HepG2 (cell line): ENCODE results near the gene RB1. TPM values are rescaled to one million over a fixed set of nuclear protein-coding genes. Genes with fewer than 3 reads are reported as not detected.
A peak's percentile ranks its signal among the peaks of the same experiment; 100 is the strongest.

Experiments used
- ATAC-seq: fragments of 200-7000 bp; cut with Tn5 transposase; 3 replicates; pipeline ENCODE4 v1.9.1; 2020; ENCODE audit warnings: mild to moderate bottlenecking, moderate library complexity
- BruUV-seq: library from RNA; stranded (reverse); fragments of 400-500 nt; replicated peaks from 2 replicates; lab custom pipeline; 2021; lab: Mats Ljungman, UMichigan
- CTCF ChIA-PET: fragments of 300-600 bp; formaldehyde crosslinking; extraction: SDS; loops from one replicate; lab custom pipeline; 2021; ENCODE audit warnings: low total read pairs, inconsistent platforms, low intra/inter-chr PET ratio; lab: Yijun Ruan, JAX
- POLR2A ChIA-PET: fragments of 350-600 bp; sonication (Branson Sonifier 250); formaldehyde crosslinking; loops from one replicate; lab custom pipeline; 2020; ENCODE audit warnings: antibody characterized with exemption, inconsistent platforms; lab: Yijun Ruan, JAX
- DNase-seq: peaks from one replicate; pipeline ENCODE4 v3.0.0-alpha.2; 2015; ENCODE audit warnings: low spot score
- FAIRE-seq: peaks from 3 replicates; lab custom pipeline; 2011; peaks lifted over from hg19 to GRCh38; lab: Jason Lieb, UNC
- H2AFZ ChIP-seq: one replicate; pipeline ENCODE4 v1.6.1; 2011; ENCODE audit warnings: low read length, inconsistent platforms
- H3K27ac ChIP-seq: fragments of 300-600 bp; 3 replicates; pipeline ENCODE4 v1.8.0; 2011; ENCODE audit warnings: mixed run types, mild to moderate bottlenecking, mixed read lengths, low read length, inconsistent platforms; ENCODE audit not compliant: insufficient read depth; ENCODE audit errors: extremely low read length
- H3K27me3 ChIP-seq, 2 experiments: fragments of 200-600 bp in 1 of 2; 2 replicates in 1 of 2; 3 replicates in 1 of 2; pipeline versions ENCODE4 v1.6.0 to v1.8.0; 2011; ENCODE audit warnings: low read length in 2 of 2, mild to moderate bottlenecking in 2 of 2, moderate library complexity in 2 of 2, inconsistent platforms in 1 of 2; ENCODE audit not compliant: insufficient read depth in 2 of 2, control insufficient read depth in 1 of 2
- H3K36me3 ChIP-seq, 2 experiments: fragments of 200-600 bp in 1 of 2; replicated peaks in 1 of 2; 2 replicates in 1 of 2; 3 replicates in 1 of 2; pipeline versions ENCODE4 v1.5.1 to v1.8.0; 2011; ENCODE audit warnings: low read length in 2 of 2, inconsistent platforms in 1 of 2; ENCODE audit not compliant: insufficient read depth in 2 of 2, control insufficient read depth in 1 of 2
- H3K4me1 ChIP-seq: 2 replicates; pipeline ENCODE4 v1.5.1; 2012; ENCODE audit warnings: low read length, inconsistent platforms; ENCODE audit not compliant: insufficient read depth
- H3K4me2 ChIP-seq: 2 replicates; pipeline ENCODE4 v1.6.0; 2011; ENCODE audit warnings: low read depth, low read length, inconsistent platforms
- H3K4me3 ChIP-seq, 3 experiments: fragments of 200-600 bp in 1 of 3; sonication (generic), shearing (Covaris generic) in 1 of 3; replicated peaks in 1 of 3; 2 replicates each; pipeline ENCODE4 v1.5.1; 2011 to 2016; ENCODE audit warnings: low read length in 3 of 3, inconsistent platforms in 2 of 3, low read depth in 2 of 3, mild to moderate bottlenecking in 2 of 3, control low read depth in 1 of 3, mixed read lengths in 1 of 3; ENCODE audit not compliant: insufficient read depth in 1 of 3
- H3K79me2 ChIP-seq: one replicate; pipeline ENCODE4 v1.6.1; 2011; ENCODE audit warnings: low read length, inconsistent platforms; ENCODE audit not compliant: insufficient read depth
- H3K9ac ChIP-seq: 2 replicates; pipeline ENCODE4 v1.6.0; 2011; ENCODE audit warnings: mild to moderate bottlenecking, low read depth, low read length, inconsistent platforms; ENCODE audit not compliant: insufficient read depth
- H3K9me3 ChIP-seq: 2 replicates; pipeline ENCODE4 v1.5.1; 2012; ENCODE audit warnings: mild to moderate bottlenecking, low read length
- H4K20me1 ChIP-seq: 2 replicates; pipeline ENCODE4 v1.6.0; 2011; ENCODE audit warnings: inconsistent platforms, mild to moderate bottlenecking, low read length, moderate library complexity; ENCODE audit not compliant: insufficient read depth
- ARNT2 ChIP-seq: sonication (generic); formaldehyde crosslinking; IDR thresholded peaks from 2 replicates; pipeline ENCODE4 v1.8.0; 2022; ENCODE audit warnings: mild to moderate bottlenecking, low read depth, missing genetic modification reagents, moderate library complexity
- ETV6 ChIP-seq: sonication (generic); formaldehyde crosslinking; conservative IDR thresholded peaks from 2 replicates; pipeline ENCODE4 v1.4.0; 2020; ENCODE audit warnings: missing genetic modification reagents
- GABPA ChIP-seq, 2 experiments: IDR thresholded peaks; 2 replicates each; pipeline ENCODE4 v1.6.1; 2011 to 2016; ENCODE audit warnings: low read depth in 2 of 2, low read length in 1 of 2, missing biosample characterization in 1 of 2, missing genetic modification characterization in 1 of 2
- HMGXB3 ChIP-seq: sonication (generic); formaldehyde crosslinking; IDR thresholded peaks from 2 replicates; pipeline ENCODE4 v1.4.0; 2020; ENCODE audit warnings: missing genetic modification reagents, borderline replicate concordance
- HNF4A ChIP-seq: sonication (generic); formaldehyde crosslinking; IDR thresholded peaks from 2 replicates; pipeline ENCODE4 v1.4.0; 2020; ENCODE audit warnings: missing genetic modification reagents
- MXD1 ChIP-seq: sonication (generic); formaldehyde crosslinking; IDR thresholded peaks from 2 replicates; pipeline ENCODE4 v1.4.0; 2020; ENCODE audit warnings: mild to moderate bottlenecking, missing genetic modification reagents
- NR2F6 ChIP-seq, 2 experiments: IDR thresholded peaks; 2 replicates each; pipeline ENCODE4 v1.6.1; 2016; ENCODE audit warnings: antibody characterized with exemption in 1 of 2, mild to moderate bottlenecking in 1 of 2
- ZMAT5 ChIP-seq: sonication (generic); formaldehyde crosslinking; IDR thresholded peaks from 2 replicates; pipeline ENCODE4 v1.5.0; 2020; ENCODE audit warnings: mild to moderate bottlenecking, low read depth, missing genetic modification reagents, borderline replicate concordance
- ZNF577 ChIP-seq: sonication (generic); formaldehyde crosslinking; IDR thresholded peaks from 2 replicates; pipeline ENCODE4 v1.4.0; 2020; ENCODE audit warnings: mild to moderate bottlenecking, low read depth, missing genetic modification reagents, borderline replicate concordance
- ZNF652 ChIP-seq: IDR thresholded peaks from 2 replicates; pipeline ENCODE4 v1.6.1; 2016; ENCODE audit warnings: low read depth, borderline replicate concordance
- ZNF7 ChIP-seq: IDR thresholded peaks from 2 replicates; pipeline ENCODE4 v1.6.1; 2016; ENCODE audit warnings: missing biosample characterization, missing genetic modification reagents
- ZSCAN22 ChIP-seq: sonication (generic); formaldehyde crosslinking; IDR thresholded peaks from 2 replicates; pipeline ENCODE4 v1.4.0; 2020; ENCODE audit warnings: mild to moderate bottlenecking, missing genetic modification reagents
- WGBS: methylation state at CpG from one replicate; pipeline ENCODE4 v1.1.6; 2017; ENCODE audit warnings: low lambda C conversion rate; 5-methylcytosine and 5-hydroxymethylcytosine counted together
- in situ Hi-C: cut with HindIII; loops from 2 replicates; pipeline ENCODE4 v1.10.0; 2017; ENCODE audit warnings: low pct_unique_long_range_greater_than_20kb; ENCODE audit not compliant: extremely low pct_ligation_motif_present
- intact Hi-C: fragments of 100-400 bp; cut with micrococcal nuclease; formaldehyde crosslinking; loops from one replicate; pipeline ENCODE4 v1.10.0; 2022; ENCODE audit not compliant: unreplicated experiment
- polyA plus RNA-seq, 8 experiments: library from polyadenylated mRNA; depleted of rRNA in 3 of 8; stranded (reverse) in 7 of 8; unstranded in 1 of 8; fragments of >200 nt; fragmentation: Illumina TruSeq in 4 of 8; extraction: Trizol in 4 of 8; gene quantifications; 2 replicates each; pipeline versions ENCODE4 v1.2.1 to v1.2.3, GENCODE V29; 2011 to 2016; ENCODE audit warnings: low read depth in 4 of 8, missing spikeins in 1 of 8, mixed read lengths in 1 of 8; ENCODE audit not compliant: insufficient read depth in 1 of 8
- total RNA-seq, 5 experiments: library from RNA; depleted of rRNA; stranded (reverse); fragments of >200 nt; fragmentation: Illumina TruSeq; extraction: Trizol; gene quantifications; 2 replicates each; pipeline ENCODE4 v1.2.3, GENCODE V29; 2016; ENCODE audit warnings: low read depth in 1 of 5

The RB1 gene
- total and polyA plus RNA-seq, 2 of the 13 experiments (the other 11 are each of a cell fraction or from before 2014, with no cell fraction given): 15.6 to 23.7 TPM

- ATAC-seq: no peak
- TF ChIP-seq ZMAT5 (no peak), ZSCAN22 (no peak), ETV6 (CRISPR knock-in tag) (no peak), ZNF577 (no peak), ARNT2 (CRISPR knock-in tag) (no peak), MXD1 (no peak), GABPA (IDR thresholded peaks at IDR 0.05; ENCODE audit: low read depth, low read length) (no peak), GABPA (CRISPR knock-in tag; IDR thresholded peaks at IDR 0.05; ENCODE audit: low read depth) (peak; percentile 27; the same call in 1 of the 2 replicates), ZNF652 (CRISPR knock-in tag) (peak; percentile 89), HMGXB3 (CRISPR knock-in tag) (no peak), HNF4A (CRISPR knock-in tag) (0 out of 2 replicates have a peak, but pooled peaks have one; percentile 29), ZNF7 (no peak), NR2F6 (IDR thresholded peaks at IDR 0.05) (peak; percentile 42; the same call in 1 of the 2 replicates), NR2F6 (CRISPR knock-in tag; IDR thresholded peaks at IDR 0.05) (0 out of 2 replicates have a peak, but pooled peaks have one; percentile 20)
- TF ChIP-seq, all 625 proteins: peak for 4
- DNase-seq (no peak), FAIRE-seq (no peak)
- H3K9me3 ChIP-seq: no peaks in the 10 kb centered on the region
- H3K4me3 ChIP-seq: no peak overlapping the region
- intact Hi-C loops: loop anchor here (1.0 kb wide), 1 partner anchor 42 kb away; no protein-coding TSS in a partner anchor
- 27% methylated on average over 1 of the region's 1 CpG for WGBS
- in situ Hi-C loops: no loop called here
- no peaks in the 10 kb centered on the region for H3K27me3 ChIP-seq
- H3K4me1 ChIP-seq: peaks cover 14% of the 10 kb centered on the region
- no peak overlapping the region for H3K4me2 ChIP-seq
- H4K20me1 ChIP-seq: no peaks in the 10 kb centered on the region
- H3K9ac ChIP-seq: no peak overlapping the region
- peaks cover 1 to 21% of the 10 kb centered on the region in 2 experiments; a peak in 3 of 5 replicates for H3K36me3 ChIP-seq
- H2AFZ ChIP-seq: no peak overlapping the region
- ChIA-PET POLR2A (no interaction called here), CTCF (no interaction called here)
- no TSS peak for BruUV-seq
- no peaks in the 10 kb centered on the region for H3K79me2 ChIP-seq
- no peak overlapping the region for H3K27ac ChIP-seq
These were observed 174.8 kb downstream of the RB1 start for GRCh38 chr13:48478391-48478790.
